ENCODE results near the gene NAA16.
"Not testable (repeated sequence)": the region's sequence is repeated elsewhere in the genome, so short reads cannot be mapped to it uniquely, and the experiment has no call there.

NAA16 gene

DNA sequence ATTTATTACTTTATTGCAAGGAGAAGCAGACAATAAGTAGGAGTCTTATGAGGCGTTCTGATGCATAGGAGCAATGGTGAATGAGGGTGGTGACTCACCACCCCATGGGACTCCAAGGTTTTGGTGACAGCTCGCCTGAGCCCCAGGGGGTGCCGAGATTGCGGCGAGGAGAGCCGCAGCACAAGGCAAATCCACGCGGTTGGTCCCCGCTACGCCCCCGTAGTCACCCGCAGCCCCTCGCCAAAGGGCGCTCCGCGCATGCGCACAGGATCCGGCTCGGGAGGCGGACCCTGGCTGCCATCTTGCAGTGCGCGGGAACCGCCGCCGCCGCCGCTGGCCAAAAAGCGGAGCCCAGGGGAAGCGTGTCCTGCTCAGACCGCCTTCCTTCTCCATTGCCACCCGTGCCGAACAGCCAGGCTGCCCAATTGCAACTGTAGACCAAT is at the start of gene NAA16:
NAA16 (plus strand) TSS at position 305 of the 443 bp plus-strand sequence. CDS start 262 bp downstream, outside the sequence.
- peak; percentile 89 for DNase-seq (ENCODE audit: low spot score)

DNA sequence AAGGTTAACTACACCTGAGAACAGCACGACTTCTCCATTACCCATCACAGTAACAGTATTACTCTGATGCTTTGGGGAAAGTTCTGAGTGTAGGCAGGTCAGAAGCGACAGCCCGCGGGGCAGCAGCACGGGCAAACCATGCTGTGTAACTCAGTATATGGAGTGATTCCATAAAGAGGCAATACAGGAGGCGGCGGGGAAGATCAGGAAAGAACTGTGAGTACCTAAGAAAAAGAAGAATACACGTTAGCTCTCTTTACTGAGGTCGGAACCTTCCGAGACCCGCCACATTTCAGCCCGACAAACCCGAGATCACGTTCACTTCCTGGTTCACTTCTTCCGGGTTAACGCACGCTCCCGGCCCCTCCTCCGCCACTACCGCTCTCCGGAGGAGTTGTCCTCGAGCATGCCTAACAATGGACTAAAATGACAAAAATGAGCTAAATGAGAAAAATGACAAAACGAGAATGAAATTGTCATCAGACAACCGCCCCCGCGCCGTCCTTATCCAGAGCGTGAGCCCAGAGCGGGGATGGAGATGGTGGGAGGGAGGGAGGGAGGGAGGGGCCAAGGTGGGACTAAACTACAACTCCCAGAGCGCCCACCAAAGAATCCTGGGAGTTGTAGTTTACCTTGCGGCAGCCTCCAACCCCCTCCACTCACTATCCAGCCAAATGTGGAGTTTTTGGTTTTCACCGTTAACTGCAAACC is 47.7 kb upstream of the NAA16 start, which contains the start of gene MTRF1:
MTRF1 (minus strand) TSS at position 316 of the 711 bp plus-strand sequence. CDS start 2,669 bp downstream, outside the sequence.
- peak; percentile 95 for DNase-seq (ENCODE audit: low spot score)

DNA sequence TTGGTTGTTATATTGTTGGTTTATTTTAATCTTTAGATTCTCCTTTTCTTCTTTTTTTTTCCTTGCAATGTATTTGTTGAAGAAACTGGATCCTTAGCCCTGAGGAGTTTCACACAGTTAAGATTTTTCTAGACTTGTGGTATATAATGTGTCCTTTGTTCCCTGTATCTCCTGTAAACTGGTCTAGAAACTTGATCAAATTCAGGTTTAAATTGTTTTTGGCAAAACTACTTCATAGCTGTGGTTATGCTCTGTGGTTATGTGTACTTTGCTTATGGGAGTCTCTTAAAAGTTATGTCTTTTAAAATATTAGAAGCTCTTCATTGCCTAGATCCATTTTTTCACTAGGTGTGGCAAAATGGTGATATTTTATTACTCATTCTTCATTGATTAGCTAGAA is 44.0 kb upstream of the NAA16 start:
- no peak for DNase-seq (ENCODE audit: low spot score)

DNA sequence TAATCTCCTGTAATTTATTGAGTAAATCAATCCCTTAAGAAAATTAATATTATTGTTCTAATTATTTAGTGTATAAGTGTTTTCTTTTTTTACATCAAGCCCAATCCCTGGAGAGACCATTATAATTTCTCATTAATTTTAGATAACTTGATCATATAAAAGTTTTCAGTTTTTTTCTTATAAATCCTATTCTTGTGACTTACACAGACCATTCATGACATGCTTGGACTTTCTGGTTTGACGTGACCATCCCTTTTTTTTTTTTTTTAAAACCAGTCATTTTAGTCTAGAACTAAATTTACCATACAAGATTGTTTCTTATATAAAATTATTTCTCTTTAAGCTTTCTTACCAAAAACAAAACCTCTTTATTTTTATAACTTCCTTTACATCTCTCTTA is 42.3 kb upstream of the NAA16 start:
- DNase-seq (ENCODE audit: low spot score) = no peak

DNA sequence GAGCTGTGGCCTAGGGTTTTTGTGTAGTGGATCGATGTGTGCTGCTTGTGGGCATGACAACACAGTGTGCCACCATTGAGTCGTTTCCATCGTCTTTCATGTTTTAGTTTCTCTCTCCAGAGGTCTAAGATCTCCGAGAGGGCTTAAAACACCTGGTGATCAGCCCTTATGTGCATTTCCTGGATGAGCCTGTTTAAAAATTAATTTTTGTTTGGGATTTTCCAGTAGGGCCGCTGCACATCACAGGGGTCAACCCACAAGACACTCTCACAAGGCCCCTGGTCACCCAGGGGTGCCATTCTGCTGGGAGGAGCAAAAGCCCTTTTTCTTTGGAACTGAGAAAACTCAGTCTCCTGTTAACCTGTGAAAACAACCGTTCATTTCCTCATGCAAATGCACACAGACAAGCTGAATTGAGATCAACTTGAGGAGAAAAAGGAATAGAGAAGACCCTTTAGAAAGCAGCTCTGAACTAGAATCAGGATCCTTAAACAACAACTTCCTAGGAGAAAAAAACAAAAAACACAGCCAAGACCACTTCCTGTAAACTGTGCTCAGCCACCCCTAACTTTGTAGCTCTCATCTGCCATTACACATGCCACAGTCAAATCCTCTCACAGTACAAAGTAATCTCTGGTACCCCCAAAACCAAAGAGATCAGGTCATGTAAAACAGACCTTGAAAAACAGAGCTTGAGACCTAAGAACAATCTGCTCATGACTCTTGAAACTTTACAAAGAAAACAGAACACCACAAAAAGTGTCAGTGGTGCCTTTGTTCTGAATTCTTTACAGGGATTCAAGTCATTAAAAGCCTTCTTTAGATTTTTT is 39.4 kb upstream of the NAA16 start:
- no peak for DNase-seq (ENCODE audit: low spot score)

DNA sequence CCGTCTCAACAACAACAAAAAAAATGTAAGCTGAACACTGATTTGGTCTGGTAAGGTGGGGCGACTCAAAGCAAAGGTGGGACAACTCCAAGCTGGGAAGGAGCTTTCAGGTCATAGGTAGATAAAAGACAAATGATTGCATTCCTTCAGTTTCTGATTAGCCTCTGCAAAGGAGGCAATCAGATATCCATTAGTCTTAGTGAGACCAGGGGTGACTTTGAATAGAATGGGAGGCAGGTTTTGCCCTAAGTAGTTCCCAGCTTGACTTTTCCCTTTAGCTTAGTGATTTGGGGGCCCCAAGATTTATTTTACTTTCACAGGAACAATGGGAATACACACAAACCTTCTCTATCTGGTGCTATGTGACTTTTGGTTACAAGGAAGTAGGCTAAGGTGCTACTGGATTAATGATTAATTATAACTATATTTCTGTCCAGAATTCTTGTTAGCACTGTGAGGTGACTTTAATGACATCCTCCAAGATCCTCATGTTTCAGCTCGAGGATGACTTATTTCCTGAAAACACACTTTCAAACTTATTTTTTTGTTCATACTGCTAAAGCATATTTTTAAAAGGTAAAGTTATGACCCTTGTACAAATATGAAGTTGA is 37.1 kb upstream of the NAA16 start:
- no peak for DNase-seq (ENCODE audit: low spot score)

DNA sequence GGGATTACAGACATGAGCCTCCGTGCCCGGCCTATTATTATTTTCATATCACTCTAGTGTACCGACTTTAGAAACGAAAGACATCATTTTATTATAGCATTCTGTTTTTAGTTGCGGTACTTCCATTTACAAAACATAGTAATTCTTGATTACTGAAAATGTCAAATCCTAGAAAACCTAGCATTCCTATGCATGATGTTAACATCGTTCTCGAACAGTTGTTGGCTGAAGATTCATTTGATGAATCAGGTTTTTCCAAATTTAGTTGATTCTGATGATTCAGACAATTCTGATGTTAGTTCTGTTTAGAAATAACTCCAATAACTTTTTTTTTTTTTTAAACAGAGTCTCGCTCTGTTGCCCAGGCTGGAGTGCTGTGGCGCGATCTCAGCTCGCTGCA is 36.2 kb upstream of the NAA16 start:
- DNase-seq (ENCODE audit: low spot score) = no peak

DNA sequence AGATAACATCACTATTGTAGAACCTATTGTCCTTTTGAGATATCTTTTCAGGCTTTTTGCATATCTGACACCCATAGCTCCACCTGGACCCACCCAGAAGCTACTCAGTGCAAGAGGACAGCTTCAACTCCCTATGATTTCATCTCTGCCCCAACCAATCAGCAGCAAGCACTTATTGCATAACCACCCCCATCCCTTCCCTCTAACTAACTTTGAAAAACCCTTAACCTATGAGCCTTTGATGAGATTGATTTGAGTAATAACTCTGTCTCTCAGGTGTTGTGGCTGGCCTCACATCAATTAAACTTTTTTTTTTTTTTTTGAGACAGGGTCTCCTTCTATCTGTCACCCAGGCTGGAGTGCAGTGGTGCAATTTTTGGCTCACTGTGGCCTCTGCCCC is 34.2 kb upstream of the NAA16 start:
- DNase-seq (ENCODE audit: low spot score) = no peak

DNA sequence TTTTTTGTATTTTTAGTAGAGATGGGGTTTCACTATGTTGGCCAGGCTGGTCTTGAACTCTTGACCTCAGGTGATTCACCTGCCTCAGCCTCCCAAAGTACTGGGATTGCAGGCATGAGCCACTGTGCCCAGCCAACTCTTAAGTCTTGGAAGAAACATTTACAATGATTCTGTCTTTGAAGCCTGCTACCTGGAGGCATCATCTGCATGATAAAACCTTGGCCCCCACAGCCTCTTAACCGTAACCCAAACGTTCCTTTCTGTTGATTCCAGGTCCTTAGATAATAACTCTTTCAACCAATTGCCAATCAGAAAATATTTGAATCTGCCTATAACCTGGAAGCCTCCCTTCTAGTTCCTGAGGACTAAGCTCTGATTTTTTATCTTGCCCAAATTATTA is 31.9 kb upstream of the NAA16 start:
- not testable (repeated sequence) for DNase-seq (ENCODE audit: low spot score)

DNA sequence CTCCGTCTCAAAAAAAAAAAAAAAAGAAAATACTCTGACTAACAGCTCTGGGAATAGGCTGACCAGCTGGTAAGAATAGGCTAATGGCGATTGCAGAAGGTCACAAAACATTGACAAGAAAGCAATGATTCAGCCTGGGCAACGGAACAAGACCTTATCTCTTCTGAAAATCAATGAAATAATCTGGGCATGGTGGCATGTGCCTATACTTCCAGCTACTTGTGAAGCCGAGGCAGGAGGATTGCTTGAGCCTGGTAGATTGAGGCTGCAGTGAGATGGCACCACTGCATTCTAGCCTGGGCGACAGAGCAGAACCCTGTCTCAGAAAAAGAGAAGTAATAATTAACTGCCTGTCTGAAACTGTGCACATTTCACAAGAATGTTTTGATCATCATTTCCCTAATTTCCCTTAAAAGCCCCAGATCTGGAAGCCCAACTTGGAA is 28.9 kb upstream of the NAA16 start:
- no peak for DNase-seq (ENCODE audit: low spot score)

DNA sequence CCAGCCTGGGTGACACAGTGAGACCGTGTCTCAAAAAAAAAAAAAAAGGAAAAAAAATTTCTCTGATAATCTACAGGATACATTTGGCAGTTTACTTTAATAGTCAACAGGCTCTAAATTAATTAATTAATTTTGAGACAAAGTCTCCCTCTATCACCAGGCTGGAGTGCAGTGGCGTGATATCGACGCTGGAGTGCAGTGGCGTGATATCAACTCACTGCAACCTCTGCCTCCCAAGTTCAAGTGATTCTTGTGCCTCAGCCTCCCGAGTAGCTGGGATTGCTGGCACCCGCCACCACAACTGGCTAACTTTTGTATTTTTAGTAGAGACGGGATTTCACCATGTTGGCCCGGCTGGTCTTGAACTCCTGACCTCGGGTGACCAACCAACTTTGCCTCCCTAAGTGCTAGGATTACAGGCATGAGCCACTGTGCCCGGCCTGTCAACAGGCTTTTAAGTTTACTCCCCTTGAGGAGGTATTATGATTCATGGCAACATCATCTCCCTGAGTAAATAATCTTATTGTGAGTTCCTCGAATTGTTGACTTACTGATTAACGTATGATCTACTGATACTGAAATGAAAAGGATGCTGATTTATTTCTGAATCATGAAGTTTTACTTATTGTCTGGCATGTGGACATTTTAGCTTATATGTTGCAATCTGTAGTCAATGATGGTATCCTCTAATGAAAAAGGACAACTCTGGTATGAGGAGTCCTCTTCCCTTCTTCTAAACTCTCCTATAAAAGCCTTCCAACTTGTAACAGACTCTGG is 26.4 kb upstream of the NAA16 start:
- DNase-seq (ENCODE audit: low spot score) = no peak

DNA sequence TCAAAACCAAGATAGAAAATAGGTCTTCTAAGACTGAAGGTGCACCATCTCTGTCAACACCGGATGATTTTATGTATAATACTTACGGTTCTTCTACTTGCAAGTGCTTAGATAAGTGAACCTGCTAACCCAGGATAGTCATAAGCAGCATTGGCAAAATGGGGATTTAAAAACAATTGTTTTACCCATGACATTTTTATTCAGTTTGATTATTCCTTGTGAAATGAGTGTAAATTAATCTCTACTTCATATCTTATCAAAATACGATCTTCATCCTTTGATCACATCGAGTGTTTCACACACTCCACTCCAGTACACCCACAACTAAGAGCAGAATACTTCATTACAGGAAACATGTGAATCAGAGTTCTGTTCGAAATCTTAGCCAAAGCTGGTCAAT is 24.7 kb upstream of the NAA16 start:
- DNase-seq (ENCODE audit: low spot score) = no peak

DNA sequence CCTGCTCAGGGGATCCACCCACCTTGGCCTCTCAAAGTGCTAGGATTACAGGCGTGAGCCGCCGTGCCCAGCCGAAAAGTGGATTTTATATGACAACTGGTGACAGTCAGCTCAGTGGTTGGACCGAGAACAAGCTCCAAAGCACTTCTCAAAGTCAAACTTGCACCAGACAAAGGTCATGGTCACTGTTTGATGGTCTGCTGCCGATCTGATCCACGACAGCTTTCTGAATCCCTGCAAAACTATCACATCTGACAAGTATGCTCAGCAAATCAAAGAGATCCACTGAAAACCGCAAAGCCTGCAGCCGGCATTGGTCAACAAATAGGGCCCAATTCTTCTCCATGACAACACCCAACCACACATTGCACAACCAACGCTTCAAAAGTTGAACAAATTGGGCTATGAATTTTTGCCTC is 21.6 kb upstream of the NAA16 start:
- DNase-seq (ENCODE audit: low spot score) = no peak

DNA sequence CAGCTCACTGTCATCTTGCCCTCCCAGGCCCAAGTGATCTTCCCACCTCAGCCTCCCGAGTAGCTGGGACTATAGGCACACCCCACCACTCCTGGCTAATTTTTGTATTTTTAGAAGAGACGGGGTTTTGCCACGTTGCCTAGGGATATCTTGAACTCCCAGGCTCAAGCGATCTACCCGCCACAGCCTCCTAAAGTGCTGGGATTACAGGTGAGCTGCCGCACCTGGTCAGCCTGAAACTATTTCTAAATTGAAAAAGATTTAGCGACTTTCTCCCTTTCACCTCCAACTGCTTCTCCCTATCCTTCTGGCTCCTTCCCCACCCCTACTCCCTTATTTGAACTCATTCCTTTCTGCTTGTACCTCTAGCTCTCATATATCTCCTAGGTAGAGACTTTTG is 19.8 kb upstream of the NAA16 start:
- DNase-seq (ENCODE audit: low spot score) = no peak

DNA sequence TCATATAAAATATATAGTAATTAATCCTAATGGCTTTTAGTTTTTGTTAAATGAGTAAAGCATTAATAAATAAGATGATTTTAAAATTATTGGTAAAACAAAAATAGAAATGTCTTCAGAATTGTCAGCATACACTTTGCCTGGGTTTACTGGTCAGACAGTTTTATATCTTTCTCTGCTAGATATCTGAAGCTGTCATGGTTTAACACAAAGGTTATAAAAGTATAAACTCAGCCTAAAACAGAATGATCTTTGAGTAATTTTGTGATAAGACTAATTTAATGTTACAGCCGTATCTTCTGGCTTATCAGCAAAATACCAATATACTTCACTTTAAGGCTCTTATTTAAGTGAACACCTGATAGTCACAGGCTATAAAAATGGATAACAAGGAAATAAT is 17.8 kb upstream of the NAA16 start:
- DNase-seq (ENCODE audit: low spot score) = no peak

DNA sequence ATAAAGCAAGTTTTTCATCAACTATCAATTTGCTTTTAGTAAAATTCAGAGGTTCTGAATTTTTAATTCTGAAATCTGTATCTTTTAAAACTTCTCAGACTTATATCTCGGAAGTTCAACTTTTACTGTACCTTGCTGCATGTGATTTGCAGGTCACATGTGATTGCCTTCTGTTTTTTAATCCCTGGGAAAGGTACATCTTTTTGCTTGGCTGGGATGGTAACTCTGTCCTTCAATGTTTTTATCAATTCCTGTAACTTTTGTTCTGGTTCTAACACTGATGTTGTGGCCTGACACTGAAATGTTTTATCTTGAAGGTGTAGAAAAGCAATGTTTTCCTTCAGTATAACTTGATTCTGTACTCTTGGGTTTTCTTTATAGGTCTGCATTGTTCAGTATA is 16.2 kb upstream of the NAA16 start:
- no peak for DNase-seq (ENCODE audit: low spot score)

DNA sequence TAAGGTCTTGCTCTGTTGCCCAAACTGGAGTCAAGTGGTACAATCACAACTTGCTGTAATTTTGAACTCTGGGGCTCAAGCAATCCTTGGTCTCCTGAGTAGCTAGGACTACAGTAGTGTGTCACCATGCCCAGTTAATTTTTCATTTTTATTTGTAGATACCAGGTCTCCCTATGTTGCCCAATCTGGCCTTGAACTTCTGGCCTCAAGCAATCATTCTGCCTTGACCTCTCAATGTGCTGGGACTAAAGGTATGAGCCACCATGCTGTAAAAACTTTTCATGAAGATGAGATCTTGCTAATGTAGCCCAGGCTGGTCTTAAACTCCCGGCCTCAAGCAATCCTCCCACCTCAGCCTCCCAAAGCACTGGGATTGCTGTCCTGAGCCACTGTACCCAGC is 15.1 kb upstream of the NAA16 start:
- DNase-seq (ENCODE audit: low spot score) = no peak

DNA sequence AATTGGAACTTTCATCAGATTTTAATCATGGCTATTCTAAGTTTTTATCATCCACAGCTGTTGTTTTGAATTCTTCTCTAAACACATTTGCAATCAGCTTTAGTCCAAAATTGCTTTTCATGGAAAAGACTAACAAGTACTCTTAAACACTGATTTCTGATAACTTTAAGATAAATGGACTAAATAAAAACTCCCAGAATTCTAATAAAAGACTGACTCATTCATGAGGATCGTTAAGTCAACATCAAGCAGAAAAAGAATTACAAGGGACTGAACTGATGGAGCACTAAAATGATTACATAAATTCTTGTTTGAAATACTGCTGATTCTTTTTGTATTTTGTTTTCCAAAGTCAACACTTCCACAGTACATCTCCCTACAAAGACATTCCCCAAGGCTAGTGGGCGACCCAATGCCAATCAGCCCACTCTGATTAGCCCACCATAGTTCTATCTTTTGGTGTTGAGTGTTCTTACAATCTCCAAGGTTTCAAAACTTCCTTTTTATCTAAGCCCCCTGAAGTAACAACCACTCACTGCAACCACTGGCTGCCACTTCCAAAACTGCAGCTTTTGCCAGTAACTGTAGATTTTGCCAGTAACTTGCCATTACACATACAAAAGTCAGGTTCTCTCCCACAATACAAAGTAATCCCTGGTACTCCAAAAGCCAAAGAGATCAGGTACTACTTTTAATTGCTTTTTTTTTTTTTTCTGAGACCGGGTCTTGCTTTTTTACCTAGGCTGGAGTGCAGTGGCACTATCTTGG is 14.0 kb upstream of the NAA16 start:
- DNase-seq (ENCODE audit: low spot score) = no peak

DNA sequence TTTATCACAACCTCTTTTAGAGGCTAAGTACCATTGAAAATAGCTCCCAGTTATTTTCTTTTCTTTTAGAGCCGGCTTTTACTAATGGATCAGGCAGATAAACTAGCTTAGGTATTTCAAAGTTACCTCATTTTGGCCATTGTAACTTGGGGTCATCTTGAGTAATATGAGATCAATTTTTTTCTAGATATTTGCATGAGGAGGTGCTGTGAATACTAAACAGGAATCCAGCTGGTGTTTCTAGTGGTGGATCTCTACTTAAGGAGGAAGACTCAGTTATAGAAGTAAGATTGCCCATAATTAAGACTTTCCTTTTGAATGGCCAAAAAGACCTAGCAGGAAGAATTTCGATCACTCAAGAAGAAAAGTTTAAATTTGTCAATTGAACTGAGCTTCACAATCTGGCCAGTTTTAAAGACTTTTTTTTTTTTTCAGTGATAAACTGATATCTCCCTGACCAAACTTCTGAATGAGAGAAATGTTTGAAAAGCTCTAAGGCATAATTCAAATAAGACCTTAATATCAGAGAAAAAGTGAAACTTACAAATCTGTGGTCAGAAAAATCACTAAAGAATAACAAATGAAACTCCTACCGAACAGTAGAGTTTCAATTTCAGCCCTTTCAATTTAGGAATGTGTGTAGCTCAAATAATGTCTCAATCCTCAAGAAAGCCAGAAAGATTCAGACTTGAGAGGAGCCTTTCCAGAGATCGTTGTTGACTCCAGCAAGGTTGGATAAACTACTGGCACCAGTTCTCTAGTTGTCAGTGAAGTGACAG is 11.6 kb upstream of the NAA16 start:
- no peak for DNase-seq (ENCODE audit: low spot score)

DNA sequence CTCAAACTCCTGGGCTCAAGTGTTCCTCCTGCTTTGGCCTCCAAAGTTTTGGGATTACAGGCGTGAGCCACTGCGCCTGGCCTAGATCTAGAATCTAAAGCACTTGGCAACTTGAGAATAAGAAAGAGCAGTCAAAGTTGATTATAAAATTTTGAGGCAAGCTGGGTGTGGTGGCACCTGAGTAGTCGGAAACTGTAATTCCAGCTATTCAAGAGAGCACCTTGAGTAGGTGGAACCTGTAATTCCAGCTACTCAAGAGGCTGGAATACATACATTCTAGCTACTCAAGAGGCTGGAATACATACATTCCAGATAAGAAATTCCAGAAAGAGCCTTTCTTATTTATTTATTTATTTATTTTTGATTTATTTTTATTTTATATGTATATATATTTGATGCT is 8.3 kb upstream of the NAA16 start:
- no peak for DNase-seq (ENCODE audit: low spot score)

All from Ammon's horn (tissue), 1 donor.